ENCODE data around the gene KIAA0825. TPM values are rescaled to one million over a fixed set of nuclear protein-coding genes. Genes with fewer than 3 reads are reported as not detected.

The KIAA0825 gene
- total RNA-seq, 4 donors from 2014 or later, result 1.2 to 5.3 (median 4.0) TPM

GRCh38 chr5:94362857-94363256 is 255.5 kb downstream of the KIAA0825 start:
- H3K4me3 ChIP-seq, result no peak overlapping the region
- intact Hi-C loops (cut with DNase I; ENCODE audit: low total_unique reads) (no loop called here), in situ Hi-C loops (cut with MboI; ENCODE audit: low pct_ligation_motif_present in 1 of 4, low pct_unique_long_range_greater_than_20kb in 1 of 4, low sequenced_read_pairs in 3 of 4) (no loop called here)
- TF ChIP-seq POLR2AphosphoS5 (IDR thresholded peaks at IDR 0.05), result no peak
- TF ChIP-seq, protein P1, sequence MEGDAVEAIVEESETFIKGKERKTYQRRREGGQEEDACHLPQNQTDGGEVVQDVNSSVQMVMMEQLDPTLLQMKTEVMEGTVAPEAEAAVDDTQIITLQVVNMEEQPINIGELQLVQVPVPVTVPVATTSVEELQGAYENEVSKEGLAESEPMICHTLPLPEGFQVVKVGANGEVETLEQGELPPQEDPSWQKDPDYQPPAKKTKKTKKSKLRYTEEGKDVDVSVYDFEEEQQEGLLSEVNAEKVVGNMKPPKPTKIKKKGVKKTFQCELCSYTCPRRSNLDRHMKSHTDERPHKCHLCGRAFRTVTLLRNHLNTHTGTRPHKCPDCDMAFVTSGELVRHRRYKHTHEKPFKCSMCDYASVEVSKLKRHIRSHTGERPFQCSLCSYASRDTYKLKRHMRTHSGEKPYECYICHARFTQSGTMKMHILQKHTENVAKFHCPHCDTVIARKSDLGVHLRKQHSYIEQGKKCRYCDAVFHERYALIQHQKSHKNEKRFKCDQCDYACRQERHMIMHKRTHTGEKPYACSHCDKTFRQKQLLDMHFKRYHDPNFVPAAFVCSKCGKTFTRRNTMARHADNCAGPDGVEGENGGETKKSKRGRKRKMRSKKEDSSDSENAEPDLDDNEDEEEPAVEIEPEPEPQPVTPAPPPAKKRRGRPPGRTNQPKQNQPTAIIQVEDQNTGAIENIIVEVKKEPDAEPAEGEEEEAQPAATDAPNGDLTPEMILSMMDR (IDR thresholded peaks at IDR 0.05), result no peak
- no peak for TF ChIP-seq POLR2A (IDR thresholded peaks at IDR 0.05)
- TF ChIP-seq EP300 (IDR thresholded peaks at IDR 0.05; ENCODE audit: low read depth), result no peak
- H3K36me3 ChIP-seq, result no peaks in the 10 kb centered on the region
- H3K9me3 ChIP-seq, result no peaks in the 10 kb centered on the region
- no peak for DNase-seq
- no peaks in the 10 kb centered on the region for H3K27me3 ChIP-seq
- H3K27ac ChIP-seq, result no peak overlapping the region
- no peaks in the 10 kb centered on the region for H3K4me1 ChIP-seq
- WGBS, 2 donors (ENCODE audit: low coverage in 1 of 2), result 56 to 90% methylated on average over 1 of the region's 1 CpG

- intact Hi-C loops (cut with DNase I; ENCODE audit: low total_unique reads) (no loop called here), in situ Hi-C loops (cut with MboI; ENCODE audit: low pct_ligation_motif_present in 1 of 4, low pct_unique_long_range_greater_than_20kb in 1 of 4, low sequenced_read_pairs in 3 of 4) (no loop called here)
- Histone ChIP-seq H3K36me3 (no peaks in the 10 kb centered on the region), H3K4me3 (no peak overlapping the region), H3K27ac (no peak overlapping the region), H3K4me1 (no peaks in the 10 kb centered on the region), H3K9me3 (no peaks in the 10 kb centered on the region), H3K27me3 (no peaks in the 10 kb centered on the region)
- no peak for TF ChIP-seq POLR2A (IDR thresholded peaks at IDR 0.05)
- no peak for TF ChIP-seq EP300 (IDR thresholded peaks at IDR 0.05; ENCODE audit: low read depth)
- TF ChIP-seq, protein P1 (IDR thresholded peaks at IDR 0.05), result no peak
- TF ChIP-seq POLR2AphosphoS5 (IDR thresholded peaks at IDR 0.05), result no peak
- WGBS, 2 donors (ENCODE audit: low coverage in 1 of 2), result 78 to 83% methylated on average over 4 to 5 of the region's 5 CpGs
- DNase-seq, result no peak
Observed at GRCh38 chr5:94361832-94362796, 256.3 kb downstream of the KIAA0825 start.

- Histone ChIP-seq H3K4me1 (no peaks in the 10 kb centered on the region), H3K27me3 (no peaks in the 10 kb centered on the region), H3K27ac (no peak overlapping the region), H3K4me3 (no peak overlapping the region), H3K9me3 (no peaks in the 10 kb centered on the region), H3K36me3 (no peaks in the 10 kb centered on the region)
- intact Hi-C loops (cut with DNase I; ENCODE audit: low total_unique reads) (no loop called here), in situ Hi-C loops (cut with MboI; ENCODE audit: low pct_ligation_motif_present in 1 of 4, low pct_unique_long_range_greater_than_20kb in 1 of 4, low sequenced_read_pairs in 3 of 4) (no loop called here)
- 80 to 83% methylated on average over 1 of the region's 1 CpG for WGBS, 2 donors (ENCODE audit: low coverage in 1 of 2)
- TF ChIP-seq POLR2AphosphoS5 (IDR thresholded peaks at IDR 0.05), result no peak
- TF ChIP-seq POLR2A (IDR thresholded peaks at IDR 0.05), result no peak
- TF ChIP-seq, protein P1 (IDR thresholded peaks at IDR 0.05), result no peak
- no peak for TF ChIP-seq EP300 (IDR thresholded peaks at IDR 0.05; ENCODE audit: low read depth)
- DNase-seq, result no peak
Observed at GRCh38 chr5:94361161-94361560, 257.2 kb downstream of the KIAA0825 start.

DNA sequence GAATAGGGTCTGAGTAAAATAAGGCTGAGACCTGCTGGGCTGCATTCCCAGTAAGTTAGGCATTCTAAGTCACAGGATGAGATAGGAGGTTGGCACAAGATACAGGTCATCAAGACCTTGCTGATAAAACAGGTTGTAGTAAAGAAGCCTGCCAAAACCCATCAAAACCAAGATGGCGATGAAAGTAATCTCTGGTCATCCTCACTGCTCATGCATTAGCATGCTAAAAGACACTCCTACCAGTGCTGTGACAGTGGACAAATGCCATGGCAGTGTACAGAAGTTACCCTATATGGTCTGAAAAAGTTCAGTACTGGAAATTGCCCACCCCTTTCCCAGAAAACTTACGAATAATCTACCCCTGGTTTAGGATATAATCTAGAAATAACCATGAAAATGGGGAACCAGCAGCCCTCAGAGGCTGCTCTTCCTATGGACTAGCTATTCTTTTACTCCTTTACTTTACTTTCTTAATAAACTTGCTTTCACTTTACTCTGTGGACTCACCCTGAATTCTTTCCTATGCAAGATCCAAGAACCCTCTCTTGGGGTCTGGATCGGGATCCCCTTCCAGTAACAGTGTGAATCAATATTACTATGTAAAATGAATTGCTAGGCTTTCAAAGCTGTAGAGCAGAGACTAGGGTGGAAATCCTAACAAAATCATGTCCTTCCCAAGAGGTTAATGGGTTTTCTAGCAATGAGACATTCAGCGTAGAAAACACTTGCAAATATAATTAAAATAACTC is 257.8 kb downstream of the KIAA0825 start:
- intact Hi-C loops (cut with DNase I; ENCODE audit: low total_unique reads), result no loop called here
- in situ Hi-C loops (cut with MboI; ENCODE audit: low pct_ligation_motif_present in 1 of 4, low pct_unique_long_range_greater_than_20kb in 1 of 4, low sequenced_read_pairs in 3 of 4), result no loop called here

More for the DNA sequence above, 257.8 kb downstream of the KIAA0825 start:
- no peaks in the 10 kb centered on the region for H3K27me3 ChIP-seq
- TF ChIP-seq POLR2AphosphoS5 (IDR thresholded peaks at IDR 0.05), result no peak
- no peak for TF ChIP-seq POLR2A (IDR thresholded peaks at IDR 0.05)
- no peak for TF ChIP-seq EP300 (IDR thresholded peaks at IDR 0.05; ENCODE audit: low read depth)
- TF ChIP-seq, protein P1 (IDR thresholded peaks at IDR 0.05), result no peak
- no peak overlapping the region for H3K4me3 ChIP-seq
- no peaks in the 10 kb centered on the region for H3K9me3 ChIP-seq
- 85 to 89% methylated on average over 4 of the region's 4 CpGs for WGBS, 2 donors (ENCODE audit: low coverage in 1 of 2)
- no peak for DNase-seq
- no peaks in the 10 kb centered on the region for H3K36me3 ChIP-seq
- no peak overlapping the region for H3K27ac ChIP-seq
- no peaks in the 10 kb centered on the region for H3K4me1 ChIP-seq
